Activated naive CD4-positive, alpha-beta T cell treated with anti-CD3 and anti-CD28 coated beads for 36 hours (primary cell): Measurements from ENCODE around the gene ALB. TPM values are rescaled to one million over a fixed set of nuclear protein-coding genes. Genes with fewer than 3 reads are reported as not detected.

Experiments used
- CTCF ChIA-PET: fragments of 350-600 bp; sonication (Branson Sonifier 250); formaldehyde crosslinking; loops from one replicate; lab custom pipeline; 2021; ENCODE audit warnings: antibody characterized with exemption; lab: Charles Lee
- DNase-seq: peaks from one replicate; pipeline ENCODE4 v3.0.0-alpha.2; 2020
- H3K27ac Mint-ChIP-seq: one replicate; pipeline ENCODE4 v1.8.0; 2021; ENCODE audit warnings: mild to moderate bottlenecking, mixed read lengths
- H3K27me3 Mint-ChIP-seq: one replicate; pipeline ENCODE4 v1.8.0; 2021; ENCODE audit warnings: low read depth, mixed read lengths
- H3K36me3 Mint-ChIP-seq: one replicate; pipeline ENCODE4 v1.8.0; 2021; ENCODE audit warnings: low read depth, mixed read lengths
- H3K4me1 Mint-ChIP-seq: one replicate; pipeline ENCODE4 v1.8.0; 2021; ENCODE audit warnings: low read depth, mixed read lengths
- H3K4me3 Mint-ChIP-seq: one replicate; pipeline ENCODE4 v1.8.0; 2021; ENCODE audit warnings: mild to moderate bottlenecking, moderate library complexity, mixed read lengths
- H3K9me3 Mint-ChIP-seq: one replicate; pipeline ENCODE4 v1.8.0; 2021; ENCODE audit warnings: mixed read lengths
- intact Hi-C: fragments of 100-400 bp; cut with micrococcal nuclease; formaldehyde crosslinking; loops from one replicate; pipeline ENCODE4 v1.15.1; 2023
- total RNA-seq, 2 experiments: library from RNA; stranded (reverse); gene quantifications; one replicate each; pipeline ENCODE4 v1.2.3, GENCODE V29; 2021

ALB gene
- total RNA-seq, 2 experiments from 2014 or later, result not detected

- Mint-ChIP-seq H3K27ac (no peak overlapping the region), H3K9me3 (no peaks in the 10 kb centered on the region), H3K27me3 (peaks cover 7% of the 10 kb centered on the region), H3K4me1 (no peaks in the 10 kb centered on the region), H3K36me3 (no peaks in the 10 kb centered on the region), H3K4me3 (no peak overlapping the region)
- CTCF ChIA-PET, result interaction anchor here (0.6 kb wide), 1 partner anchor 164 kb away, joined by 3 read pairs; no protein-coding TSS in a partner anchor
- DNase-seq, result no peak
- intact Hi-C loops, result loop anchor here (2.0 to 5.0 kb wide), 2 partner anchors 205 to 745 kb away; no protein-coding TSS in a partner anchor
These were observed 43.6 kb downstream of the ALB start for GRCh38 chr4:73447671-73448070.

GRCh38 chr4:73448448-73449203 lies 44.5 kb downstream of the ALB start:
- Mint-ChIP-seq H3K27me3 (peaks cover 8% of the 10 kb centered on the region), H3K4me3 (no peak overlapping the region), H3K9me3 (no peaks in the 10 kb centered on the region), H3K4me1 (no peaks in the 10 kb centered on the region), H3K27ac (no peak overlapping the region), H3K36me3 (no peaks in the 10 kb centered on the region)
- CTCF ChIA-PET, result interaction anchor here (0.5 to 0.9 kb wide), 2 partner anchors 14 to 346 kb away, joined by 3 read pairs; no protein-coding TSS in a partner anchor
- intact Hi-C loops, result loop anchor here (5.0 kb wide), 1 partner anchor 204 kb away; no protein-coding TSS in a partner anchor
- no peak for DNase-seq

- no peak overlapping the region for H3K27ac Mint-ChIP-seq
- CTCF ChIA-PET, result no interaction called here
- no peak for DNase-seq
- no peaks in the 10 kb centered on the region for H3K36me3 Mint-ChIP-seq
- H3K27me3 Mint-ChIP-seq, result peaks cover 8% of the 10 kb centered on the region
- intact Hi-C loops, result no loop called here
- H3K9me3 Mint-ChIP-seq, result no peaks in the 10 kb centered on the region
- H3K4me3 Mint-ChIP-seq, result no peak overlapping the region
- no peaks in the 10 kb centered on the region for H3K4me1 Mint-ChIP-seq
These were observed 46.4 kb downstream of the ALB start for GRCh38 chr4:73450398-73451004.

GRCh38 chr4:73451404-73451803 lies 47.3 kb downstream of the ALB start:
- Mint-ChIP-seq H3K36me3 (no peaks in the 10 kb centered on the region), H3K4me3 (no peak overlapping the region), H3K27me3 (peaks cover 8% of the 10 kb centered on the region), H3K9me3 (no peaks in the 10 kb centered on the region), H3K27ac (no peak overlapping the region), H3K4me1 (no peaks in the 10 kb centered on the region)
- CTCF ChIA-PET, result no interaction called here
- intact Hi-C loops, result no loop called here
- no peak for DNase-seq

- Mint-ChIP-seq H3K36me3 (no peaks in the 10 kb centered on the region), H3K27ac (no peak overlapping the region), H3K4me3 (no peak overlapping the region), H3K27me3 (peaks cover 8% of the 10 kb centered on the region), H3K4me1 (no peaks in the 10 kb centered on the region), H3K9me3 (no peaks in the 10 kb centered on the region)
- DNase-seq, result no peak
- intact Hi-C loops, result no loop called here
- CTCF ChIA-PET, result interaction anchor here (1.2 kb wide), 1 partner anchor 10 kb away, joined by 4 read pairs; no protein-coding TSS in a partner anchor
These were observed 48.1 kb downstream of the ALB start for GRCh38 chr4:73451981-73452747.

- no peaks in the 10 kb centered on the region for H3K36me3 Mint-ChIP-seq
- CTCF ChIA-PET, result interaction anchor here (1.2 kb wide), 1 partner anchor 11 kb away, joined by 4 read pairs; no protein-coding TSS in a partner anchor
- no peaks in the 10 kb centered on the region for H3K9me3 Mint-ChIP-seq
- no peaks in the 10 kb centered on the region for H3K4me1 Mint-ChIP-seq
- H3K4me3 Mint-ChIP-seq, result no peak overlapping the region
- peaks cover 3% of the 10 kb centered on the region for H3K27me3 Mint-ChIP-seq
- H3K27ac Mint-ChIP-seq, result no peak overlapping the region
- intact Hi-C loops, result no loop called here
- DNase-seq, result no peak
These were observed 49.0 kb downstream of the ALB start for GRCh38 chr4:73452953-73453700.

- intact Hi-C loops, result no loop called here
- Mint-ChIP-seq H3K4me1 (no peaks in the 10 kb centered on the region), H3K4me3 (no peak overlapping the region), H3K27ac (no peak overlapping the region), H3K9me3 (no peaks in the 10 kb centered on the region), H3K27me3 (peaks cover 3% of the 10 kb centered on the region), H3K36me3 (no peaks in the 10 kb centered on the region)
- DNase-seq, result no peak
- CTCF ChIA-PET, result interaction anchor here (0.7 kb wide), 1 partner anchor 8 kb away, joined by 4 read pairs; no protein-coding TSS in a partner anchor
These were observed 49.6 kb downstream of the ALB start for GRCh38 chr4:73453701-73454005.

GRCh38 chr4:73454920-73455319 lies 50.8 kb downstream of the ALB start:
- intact Hi-C loops, result no loop called here
- CTCF ChIA-PET, result no interaction called here
- no peak overlapping the region for H3K4me3 Mint-ChIP-seq
- DNase-seq, result no peak
- no peak overlapping the region for H3K27ac Mint-ChIP-seq
- H3K9me3 Mint-ChIP-seq, result no peaks in the 10 kb centered on the region
- H3K4me1 Mint-ChIP-seq, result no peaks in the 10 kb centered on the region
- no peaks in the 10 kb centered on the region for H3K36me3 Mint-ChIP-seq
- peaks cover 3% of the 10 kb centered on the region for H3K27me3 Mint-ChIP-seq

- Mint-ChIP-seq H3K9me3 (no peaks in the 10 kb centered on the region), H3K27me3 (peaks cover 3% of the 10 kb centered on the region), H3K4me1 (no peaks in the 10 kb centered on the region), H3K4me3 (no peak overlapping the region), H3K36me3 (no peaks in the 10 kb centered on the region), H3K27ac (no peak overlapping the region)
- no peak for DNase-seq
- CTCF ChIA-PET, result interaction anchor here (1.6 kb wide), 1 partner anchor 10 kb away, joined by 4 read pairs; no protein-coding TSS in a partner anchor
- intact Hi-C loops, result no loop called here
These were observed 52.3 kb downstream of the ALB start for GRCh38 chr4:73456177-73457022.

GRCh38 chr4:73458184-73459047 lies 54.3 kb downstream of the ALB start:
- Mint-ChIP-seq H3K9me3 (no peaks in the 10 kb centered on the region), H3K36me3 (no peaks in the 10 kb centered on the region), H3K27ac (no peak overlapping the region), H3K4me1 (no peaks in the 10 kb centered on the region), H3K4me3 (no peak overlapping the region), H3K27me3 (peaks cover 3% of the 10 kb centered on the region)
- CTCF ChIA-PET, result no interaction called here
- intact Hi-C loops, result no loop called here
- no peak for DNase-seq

GRCh38 chr4:73459048-73459421 lies 54.9 kb downstream of the ALB start:
- CTCF ChIA-PET, result no interaction called here
- no peaks in the 10 kb centered on the region for H3K36me3 Mint-ChIP-seq
- H3K27me3 Mint-ChIP-seq, result peaks cover 3% of the 10 kb centered on the region
- no peaks in the 10 kb centered on the region for H3K4me1 Mint-ChIP-seq
- intact Hi-C loops, result no loop called here
- DNase-seq, result no peak
- H3K9me3 Mint-ChIP-seq, result no peaks in the 10 kb centered on the region
- no peak overlapping the region for H3K27ac Mint-ChIP-seq
- no peak overlapping the region for H3K4me3 Mint-ChIP-seq
